Erythroblast (primary cell): ENCODE results near the gene METTL6.

Experiments
- GATA1 ChIP-seq: IDR thresholded peaks from 2 replicates; pipeline ENCODE4 v1.6.1; 2011; ENCODE audit warnings: low read depth, mild to moderate bottlenecking, control low read depth, low read length, moderate library complexity
- POLR2A ChIP-seq: IDR thresholded peaks from 2 replicates; pipeline ENCODE4 v1.6.1; 2011; ENCODE audit warnings: mild to moderate bottlenecking, low read length

- TF ChIP-seq POLR2A, result no peak
- TF ChIP-seq GATA1, result no peak
Observed at GRCh38 chr3:15399970-15400369, 27.4 kb downstream of the METTL6 start.
